Gastrocnemius medialis (tissue), 4 donors: ENCODE results near the gene SPO11.

Experiments used
- CTCF ChIP-seq, 5 experiments: fragments of 450-650 bp in 3 of 5; fragments of 200-600 bp in 2 of 5; sonication (generic) in 2 of 5; IDR thresholded peaks in 4 of 5; conservative IDR thresholded peaks in 1 of 5; 1 replicate in 4 of 5; 2 replicates in 1 of 5; pipeline ENCODE4 v1.5.1; 2016 to 2019; ENCODE audit warnings: antibody characterized with exemption in 5 of 5, mild to moderate bottlenecking in 3 of 5, moderate library complexity in 3 of 5
- POLR2A ChIP-seq, 2 donors: fragments of 450-650 bp; IDR thresholded peaks; one replicate each; pipeline ENCODE4 v1.6.1; 2017; ENCODE audit warnings: antibody characterized with exemption in 2 of 2, mild to moderate bottlenecking in 2 of 2, moderate library complexity in 2 of 2

- TF ChIP-seq CTCF (IDR thresholded peaks at IDR 0.05 in 4 of 5, conservative IDR thresholded peaks at IDR 0.05 in 1 of 5) (no peak), POLR2A (IDR thresholded peaks at IDR 0.05) (no peak)
Measured at GRCh38 chr20:57298457-57298856, 31.1 kb upstream of the SPO11 start.
